Adrenal gland (tissue), 12 donors: ENCODE results near the gene EXOC6B. TPM values are rescaled to one million over a fixed set of nuclear protein-coding genes. Genes with fewer than 3 reads are reported as not detected.

Source experiments
- DNase-seq, 7 donors: peaks; one replicate each; pipeline ENCODE4 v3.0.0-alpha.2; 2019 to 2020
- H3K27ac ChIP-seq, 5 donors: fragments of 200-600 bp; sonication (generic) in 4 of 5; 1 replicate in 3 of 5; 2 replicates in 2 of 5; pipeline versions ENCODE4 v1.5.1 to v1.8.0; 2016 to 2020; ENCODE audit warnings: mild to moderate bottlenecking in 1 of 5
- H3K27me3 ChIP-seq: fragments of 200-600 bp; 2 replicates; pipeline ENCODE4 v1.8.0; 2021
- H3K36me3 ChIP-seq, 2 donors: fragments of 200-600 bp; replicated peaks in 1 of 2; 1 replicate in 1 of 2; 2 replicates in 1 of 2; pipeline versions ENCODE4 v1.5.1 to v1.8.0; 2018 to 2022
- H3K4me1 ChIP-seq, 2 donors: fragments of 200-600 bp; replicated peaks in 1 of 2; 1 replicate in 1 of 2; 2 replicates in 1 of 2; pipeline versions ENCODE4 v1.5.1 to v1.8.0; 2018 to 2021
- H3K4me3 ChIP-seq, 4 donors: fragments of 200-600 bp; sonication (generic) in 3 of 4; one replicate each; pipeline ENCODE4 v1.5.1; 2016 to 2018
- H3K9me3 ChIP-seq, 3 donors: fragments of 200-600 bp; sonication (generic) in 1 of 3; replicated peaks in 1 of 3; 1 replicate in 2 of 3; 2 replicates in 1 of 3; pipeline versions ENCODE4 v1.5.1 to v1.8.0; 2016 to 2021
- CTCF ChIP-seq, 6 experiments: fragments of 450-650 bp in 4 of 6; fragments of 200-600 bp in 2 of 6; sonication (generic) in 1 of 6; IDR thresholded peaks; 1 replicate in 5 of 6; 2 replicates in 1 of 6; pipeline versions ENCODE4 v1.5.1 to v1.8.0; 2016 to 2021; ENCODE audit warnings: antibody characterized with exemption in 6 of 6, mild to moderate bottlenecking in 2 of 6, moderate library complexity in 1 of 6
- POLR2A ChIP-seq, 2 donors: fragments of 450-650 bp; IDR thresholded peaks; one replicate each; pipeline ENCODE4 v1.6.1; 2017; ENCODE audit warnings: antibody characterized with exemption in 2 of 2, mild to moderate bottlenecking in 2 of 2, moderate library complexity in 1 of 2
- WGBS, 4 donors: extraction: QIAGEN DNeasy Blood & Tissue Kit in 2 of 4; methylation state at CpG; one replicate each; pipeline versions ENCODE4 v1.1.5 to v1.1.7; 2013 to 2017; 5-methylcytosine and 5-hydroxymethylcytosine counted together
- intact Hi-C, 2 donors: fragments of 100-400 bp; cut with DNase I; formaldehyde crosslinking; loops; one replicate each; pipeline versions ENCODE4 v1.14.1 to v1.15.0; 2022 to 2023
- polyA plus RNA-seq, 3 donors: library from polyadenylated mRNA; stranded (reverse); fragments of 200-250 nt in 2 of 3; fragments of 350-450 nt in 1 of 3; fragmentation: Illumina TruSeq in 1 of 3; extraction: RNeasy Lipid Tissue Mini Kit (QIAGEN cat#74804) in 1 of 3; gene quantifications; one replicate each; pipeline ENCODE4 v1.2.3, GENCODE V29; 2013 to 2014
- total RNA-seq, 9 donors: library from RNA; depleted of rRNA in 4 of 9; stranded (reverse); fragments of >200 nt in 4 of 9; fragments of 120-200 nt in 1 of 9; fragmentation: NEBNext Ultra II Directional in 1 of 9; extraction: Animal tissue kit (Norgen Biotek cat#: 25700) in 1 of 9; gene quantifications; one replicate each; pipeline versions ENCODE4 v1.1.0 to v1.2.4, GENCODE V29; 2013 to 2023
- donor health status: healthy with polysubstance abuse.
- donor health status: Bipolar disorder and iron deficiency.
- donor health status: DM: yes; HTN: yes; CAD: no.
- donor health status: DM: no; HTN: no; CAD: no.
- donor health status: DM: no; HTN: no; CAD: no.
- donor health status: DM: yes; HTN: yes; CAD: no.

The EXOC6B gene
- total and polyA plus RNA-seq, 12 donors: 6.0 to 92.6 (median 50.6) TPM

- H3K27ac ChIP-seq: no peak overlapping the region
- no peaks in the 10 kb centered on the region for H3K36me3 ChIP-seq
- H3K4me3 ChIP-seq: no peak overlapping the region
- H3K27me3 ChIP-seq: no peaks in the 10 kb centered on the region
- H3K9me3 ChIP-seq: no peaks in the 10 kb centered on the region
- DNase-seq: no peak
- intact Hi-C loops: no loop called here
- no peaks in the 10 kb centered on the region for H3K4me1 ChIP-seq
- TF ChIP-seq CTCF (IDR thresholded peaks at IDR 0.05) (no peak), POLR2A (IDR thresholded peaks at IDR 0.05) (no peak)
Measured at GRCh38 chr2:72738096-72738495, 87.7 kb downstream of the EXOC6B start.

GRCh38 chr2:72734432-72734831, 91.4 kb downstream of the EXOC6B start:
- H3K27me3 ChIP-seq: no peaks in the 10 kb centered on the region
- intact Hi-C loops: no loop called here
- WGBS, 4 donors: 91 to 95% (median 93%) methylated on average over 2 of the region's 2 CpGs
- H3K4me3 ChIP-seq: no peak overlapping the region
- no peaks in the 10 kb centered on the region for H3K9me3 ChIP-seq
- no peaks in the 10 kb centered on the region for H3K4me1 ChIP-seq
- no peak for DNase-seq
- no peaks in the 10 kb centered on the region for H3K36me3 ChIP-seq
- no peak overlapping the region for H3K27ac ChIP-seq
- TF ChIP-seq CTCF (IDR thresholded peaks at IDR 0.05) (no peak), POLR2A (IDR thresholded peaks at IDR 0.05) (no peak)

GRCh38 chr2:72731116-72731515, 94.7 kb downstream of the EXOC6B start:
- Histone ChIP-seq H3K27me3 (no peaks in the 10 kb centered on the region), H3K36me3 (no peaks in the 10 kb centered on the region), H3K9me3 (no peaks in the 10 kb centered on the region), H3K27ac (no peak overlapping the region), H3K4me1 (no peaks in the 10 kb centered on the region), H3K4me3 (no peak overlapping the region)
- 80 to 93% (median 88%) methylated on average over 2 of the region's 2 CpGs for WGBS, 4 donors
- DNase-seq: no peak
- TF ChIP-seq POLR2A (IDR thresholded peaks at IDR 0.05) (no peak), CTCF (IDR thresholded peaks at IDR 0.05) (no peak)
- intact Hi-C loops: no loop called here

- intact Hi-C loops: no loop called here
- WGBS, 4 donors: 96 to 98% (median 96%) methylated on average over 4 of the region's 4 CpGs
- TF ChIP-seq CTCF (IDR thresholded peaks at IDR 0.05) (no peak), POLR2A (IDR thresholded peaks at IDR 0.05) (no peak)
Measured at GRCh38 chr2:72727356-72727755, 98.5 kb downstream of the EXOC6B start.

More at GRCh38 chr2:72727356-72727755, 98.5 kb downstream of the EXOC6B start:
- Histone ChIP-seq H3K9me3 (no peaks in the 10 kb centered on the region), H3K27ac (no peak overlapping the region), H3K27me3 (no peaks in the 10 kb centered on the region), H3K4me1 (peaks cover 4 to 17% of the 10 kb centered on the region in 2 donors), H3K36me3 (no peaks in the 10 kb centered on the region), H3K4me3 (no peak overlapping the region)
- no peak for DNase-seq
